GM12801 (cell line): ENCODE measurements around the gene IGFLR1.

ENCODE experiments used
- CTCF ChIP-seq: IDR thresholded peaks from one replicate; pipeline ENCODE4 v1.5.1; 2011; ENCODE audit warnings: control low read depth; ENCODE audit not compliant: insufficient read length; ENCODE audit errors: extremely low read depth

Gene IGFLR1

GRCh38 chr19:35693835-35694599, 48.2 kb downstream of the IGFLR1 start:
- TF ChIP-seq CTCF: peak; percentile 98

- no peak for TF ChIP-seq CTCF
Measured at GRCh38 chr19:35693422-35693821, 48.8 kb downstream of the IGFLR1 start.

- no peak for TF ChIP-seq CTCF
Measured at GRCh38 chr19:35692010-35692409, 50.2 kb downstream of the IGFLR1 start.

GRCh38 chr19:35689836-35690235, 52.4 kb downstream of the IGFLR1 start:
- TF ChIP-seq CTCF: no peak
